Measurements from ENCODE around the gene CDH9. TPM values are rescaled to one million over a fixed set of nuclear protein-coding genes. Genes with fewer than 3 reads are reported as not detected.

The CDH9 gene
- not detected for total RNA-seq

GRCh38 chr5:27038476-27038875 lies at the start of gene CDH9:
CDH9 (minus strand) TSS chr5:27038586; CDS start chr5:26988333, 50,253 bp downstream.
- Mint-ChIP-seq H3K4me1 (ENCODE audit: low read depth) (no peaks in the 10 kb centered on the region), H3K36me3 (ENCODE audit: insufficient read depth) (no peaks in the 10 kb centered on the region), H3K9me3 (peaks cover 33% of the 10 kb centered on the region), H3K27me3 (ENCODE audit: low read depth) (no peaks in the 10 kb centered on the region), H3K4me3 (no peak within 1 kb of the TSS)
- ATAC-seq (no peak), DNase-seq (no peak)

- DNase-seq: no peak
- Mint-ChIP-seq H3K4me3 (no peak overlapping the region), H3K9me3 (peaks cover 10% of the 10 kb centered on the region), H3K4me1 (ENCODE audit: low read depth) (no peaks in the 10 kb centered on the region), H3K27me3 (ENCODE audit: low read depth) (no peaks in the 10 kb centered on the region), H3K36me3 (ENCODE audit: insufficient read depth) (no peaks in the 10 kb centered on the region)
- ATAC-seq: no peak
These were observed 49.4 kb upstream of the CDH9 start for GRCh38 chr5:27087747-27088146.

DNA sequence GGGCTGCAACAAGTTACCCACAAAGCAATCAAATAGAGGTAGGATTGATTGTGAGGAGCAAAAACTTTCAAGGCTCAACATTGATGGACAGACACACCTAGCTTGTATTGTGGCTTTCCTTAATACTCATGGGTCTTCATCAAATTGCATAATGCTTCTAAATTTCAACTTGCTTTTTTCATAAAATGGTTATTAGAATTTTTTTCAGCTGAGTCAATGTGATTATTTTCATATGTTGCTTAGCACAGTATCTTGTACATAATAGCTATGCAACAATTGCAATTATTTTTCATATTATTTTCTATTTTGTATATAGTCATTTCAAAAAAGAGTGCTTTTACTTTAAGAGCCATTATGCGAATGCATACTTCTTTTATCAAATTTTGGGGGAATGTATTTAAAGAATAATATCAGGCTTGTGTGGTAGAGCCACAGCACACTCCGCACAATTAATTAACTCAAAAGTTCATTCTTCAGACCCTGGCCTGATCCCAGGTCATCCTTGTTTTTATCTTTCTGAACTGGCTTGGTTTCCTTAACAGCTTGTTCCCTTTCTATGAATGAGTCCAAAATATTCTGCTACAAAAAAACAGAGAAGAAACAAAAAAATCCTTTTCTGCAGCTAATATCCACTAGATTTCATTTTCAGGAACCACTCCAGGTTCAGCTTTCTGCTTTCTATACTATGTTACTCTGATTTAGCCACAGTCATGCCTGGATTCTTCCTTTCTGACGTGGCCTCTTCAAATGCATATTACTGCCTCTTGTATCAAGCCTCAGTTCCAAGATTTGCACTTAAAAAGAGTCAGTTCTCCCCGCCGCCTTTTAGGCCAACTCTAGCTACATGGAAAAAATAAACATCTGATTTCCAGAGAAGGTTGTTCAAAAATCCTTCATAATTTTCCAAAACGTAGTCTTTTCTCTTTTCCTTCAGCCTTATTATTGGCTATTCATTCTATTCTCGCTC lies 45.3 kb upstream of the CDH9 start:
- Mint-ChIP-seq H3K27me3 (ENCODE audit: low read depth) (no peaks in the 10 kb centered on the region), H3K4me3 (no peak overlapping the region), H3K9me3 (peaks cover 10% of the 10 kb centered on the region), H3K36me3 (ENCODE audit: insufficient read depth) (no peaks in the 10 kb centered on the region), H3K4me1 (ENCODE audit: low read depth) (no peaks in the 10 kb centered on the region)
- no peak for DNase-seq
- no peak for ATAC-seq

DNA sequence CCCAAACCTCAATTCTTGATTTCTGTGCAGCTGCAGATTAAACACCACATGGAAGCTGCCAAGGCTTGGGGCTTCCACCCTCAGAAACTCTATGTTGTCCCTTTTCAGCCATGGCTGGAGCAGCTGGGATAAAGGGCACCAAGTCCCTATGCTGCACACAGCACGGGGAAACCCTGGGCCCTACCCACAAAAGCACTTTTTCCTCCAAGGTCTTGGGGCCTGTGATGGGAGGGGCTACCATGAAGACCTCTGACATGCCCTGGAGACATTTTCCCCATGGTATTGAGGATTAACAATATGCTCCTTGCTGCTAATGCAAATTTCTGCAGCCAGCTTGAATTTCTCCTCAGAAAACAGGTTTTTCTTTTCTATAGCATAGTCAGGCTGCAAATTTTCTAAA lies 41.8 kb upstream of the CDH9 start:
- ATAC-seq (no peak), DNase-seq (no peak)
- Mint-ChIP-seq H3K9me3 (peaks cover 24% of the 10 kb centered on the region), H3K36me3 (ENCODE audit: insufficient read depth) (no peaks in the 10 kb centered on the region), H3K4me1 (ENCODE audit: low read depth) (no peaks in the 10 kb centered on the region), H3K27me3 (ENCODE audit: low read depth) (no peaks in the 10 kb centered on the region), H3K4me3 (no peak overlapping the region)

DNA sequence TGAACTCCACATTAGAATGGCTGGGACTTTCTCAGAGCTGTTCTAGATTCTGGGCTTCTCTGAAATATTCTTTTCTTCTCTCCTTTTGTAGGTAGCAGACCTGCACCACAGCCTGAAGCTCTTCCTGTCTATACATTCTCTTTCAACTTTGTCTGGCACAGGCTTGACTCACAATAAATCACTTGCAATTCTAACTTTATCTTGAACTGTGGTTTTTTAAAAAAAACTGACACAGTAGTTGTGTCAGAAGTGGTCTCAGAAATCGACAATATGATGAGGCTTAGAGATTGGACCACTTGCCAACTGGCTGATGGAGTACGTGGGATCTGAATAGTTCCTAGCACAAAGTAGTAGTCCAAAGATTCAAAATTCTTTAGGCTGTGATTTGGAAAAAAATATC lies 24.1 kb upstream of the CDH9 start:
- Mint-ChIP-seq H3K27me3 (ENCODE audit: low read depth) (no peaks in the 10 kb centered on the region), H3K4me1 (ENCODE audit: low read depth) (no peaks in the 10 kb centered on the region), H3K9me3 (peaks cover 17% of the 10 kb centered on the region), H3K36me3 (ENCODE audit: insufficient read depth) (no peaks in the 10 kb centered on the region), H3K4me3 (no peak overlapping the region)
- DNase-seq (no peak), ATAC-seq (no peak)

- peaks cover 16% of the 10 kb centered on the region for H3K9me3 Mint-ChIP-seq
- no peaks in the 10 kb centered on the region for H3K36me3 Mint-ChIP-seq (ENCODE audit: insufficient read depth)
- no peaks in the 10 kb centered on the region for H3K4me1 Mint-ChIP-seq (ENCODE audit: low read depth)
- H3K27me3 Mint-ChIP-seq (ENCODE audit: low read depth): no peaks in the 10 kb centered on the region
- ATAC-seq: no peak
- H3K4me3 Mint-ChIP-seq: no peak overlapping the region
- no peak for DNase-seq
These were observed 10.1 kb upstream of the CDH9 start for GRCh38 chr5:27048510-27048909.

GRCh38 chr5:27041372-27041771 lies 3.0 kb upstream of the CDH9 start:
- Mint-ChIP-seq H3K36me3 (ENCODE audit: insufficient read depth) (no peaks in the 10 kb centered on the region), H3K9me3 (peaks cover 35% of the 10 kb centered on the region), H3K4me1 (ENCODE audit: low read depth) (no peaks in the 10 kb centered on the region)

DNA sequence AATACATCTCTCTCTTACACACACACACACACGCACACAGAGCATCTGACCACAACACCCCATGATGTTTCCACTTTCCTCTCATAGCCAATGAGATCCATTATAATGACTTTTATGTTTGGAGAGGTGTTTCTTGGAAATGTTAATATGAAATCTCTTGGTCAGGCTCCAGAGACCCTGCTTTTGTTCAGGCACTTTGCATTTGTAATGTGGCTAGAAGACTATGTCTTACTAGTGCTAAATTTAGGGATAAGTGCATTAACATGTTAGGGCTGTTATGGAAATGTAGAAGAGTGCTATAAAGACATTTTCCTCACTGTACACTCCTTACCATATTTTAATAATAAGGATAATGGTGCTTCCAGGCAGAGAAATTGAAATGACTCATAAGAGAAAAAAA lies 3.8 kb downstream of the CDH9 start:
- DNase-seq: no peak
- Mint-ChIP-seq H3K36me3 (ENCODE audit: insufficient read depth) (no peaks in the 10 kb centered on the region), H3K9me3 (peaks cover 21% of the 10 kb centered on the region), H3K27me3 (ENCODE audit: low read depth) (no peaks in the 10 kb centered on the region), H3K4me3 (no peak overlapping the region), H3K4me1 (ENCODE audit: low read depth) (no peaks in the 10 kb centered on the region)
- ATAC-seq: no peak

More at GRCh38 chr5:27041372-27041771, 3.0 kb upstream of the CDH9 start:
- Mint-ChIP-seq H3K4me3 (no peak overlapping the region), H3K27me3 (ENCODE audit: low read depth) (no peaks in the 10 kb centered on the region)
- DNase-seq (no peak), ATAC-seq (no peak)

DNA sequence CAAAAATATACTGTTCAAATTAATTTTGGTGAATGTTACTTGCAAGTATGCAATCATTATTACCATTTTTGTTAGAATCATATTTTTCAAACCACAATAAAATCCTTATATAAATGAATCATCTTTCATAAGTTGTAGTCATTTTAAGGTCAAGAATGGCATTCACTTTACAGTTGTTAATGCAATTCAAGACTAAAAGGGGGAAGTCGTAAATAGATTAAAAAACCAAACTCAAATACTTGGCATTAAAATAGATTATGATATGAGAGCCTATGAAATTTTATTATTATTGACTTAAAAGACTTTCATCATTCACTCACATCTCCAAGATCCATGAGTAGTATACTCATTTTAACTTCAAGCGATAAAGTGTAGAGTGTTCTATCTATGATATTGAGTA lies 11.6 kb downstream of the CDH9 start:
- Mint-ChIP-seq H3K4me1 (ENCODE audit: low read depth) (no peaks in the 10 kb centered on the region), H3K4me3 (no peak overlapping the region)

GRCh38 chr5:27026063-27026462 lies 12.3 kb downstream of the CDH9 start:
- peaks cover 18% of the 10 kb centered on the region for H3K9me3 Mint-ChIP-seq
- no peak for ATAC-seq
- no peaks in the 10 kb centered on the region for H3K27me3 Mint-ChIP-seq (ENCODE audit: low read depth)
- no peaks in the 10 kb centered on the region for H3K4me1 Mint-ChIP-seq (ENCODE audit: low read depth)
- H3K36me3 Mint-ChIP-seq (ENCODE audit: insufficient read depth): no peaks in the 10 kb centered on the region
- no peak overlapping the region for H3K4me3 Mint-ChIP-seq
- no peak for DNase-seq

More for the DNA sequence above, 11.6 kb downstream of the CDH9 start:
- DNase-seq: no peak
- Mint-ChIP-seq H3K36me3 (ENCODE audit: insufficient read depth) (no peaks in the 10 kb centered on the region), H3K27me3 (ENCODE audit: low read depth) (no peaks in the 10 kb centered on the region), H3K9me3 (peaks cover 19% of the 10 kb centered on the region)
- no peak for ATAC-seq

DNA sequence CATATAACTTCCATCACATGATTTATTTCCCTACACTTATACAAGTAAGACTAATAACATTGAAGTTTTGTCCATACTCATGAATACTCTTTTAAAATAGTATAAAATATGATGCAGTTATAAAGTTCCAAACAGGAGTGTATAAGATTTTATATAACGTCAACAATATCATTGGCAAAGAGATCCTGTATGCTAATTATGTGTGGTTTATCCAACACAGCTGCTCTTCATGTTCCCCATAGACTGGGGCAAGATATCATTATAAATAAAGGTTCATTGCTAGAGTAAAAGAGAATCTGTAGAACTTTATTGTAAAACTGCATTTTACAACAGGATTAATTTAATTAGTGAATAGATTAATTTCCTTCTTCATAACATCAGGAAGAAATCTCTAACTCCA lies 16.9 kb downstream of the CDH9 start:
- Mint-ChIP-seq H3K36me3 (ENCODE audit: insufficient read depth) (no peaks in the 10 kb centered on the region), H3K9me3 (peaks cover 17% of the 10 kb centered on the region), H3K4me3 (no peak overlapping the region), H3K4me1 (ENCODE audit: low read depth) (no peaks in the 10 kb centered on the region), H3K27me3 (ENCODE audit: low read depth) (no peaks in the 10 kb centered on the region)
- no peak for ATAC-seq
- DNase-seq: no peak

DNA sequence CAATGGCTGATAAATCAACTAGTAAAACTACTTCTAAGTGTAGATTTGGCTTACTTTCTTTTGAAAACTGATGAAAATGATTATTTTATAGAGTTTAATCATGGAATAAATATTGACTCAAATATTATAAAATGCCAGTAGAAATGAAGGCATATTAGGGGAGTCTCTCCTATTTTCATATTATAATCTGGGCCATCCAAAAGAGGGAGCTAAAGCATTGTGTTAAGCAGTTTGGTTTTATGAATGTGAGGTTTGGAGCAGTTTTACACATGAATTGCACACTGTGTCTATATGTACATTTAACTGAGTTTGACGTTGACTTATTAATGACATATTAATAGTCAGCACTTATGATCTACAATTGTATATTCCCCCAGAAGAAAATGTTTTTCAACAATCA lies 17.4 kb downstream of the CDH9 start:
- H3K4me3 Mint-ChIP-seq: no peak overlapping the region
- ATAC-seq (no peak), DNase-seq (no peak)
- no peaks in the 10 kb centered on the region for H3K36me3 Mint-ChIP-seq (ENCODE audit: insufficient read depth)
- H3K9me3 Mint-ChIP-seq: peaks cover 17% of the 10 kb centered on the region
- H3K27me3 Mint-ChIP-seq (ENCODE audit: low read depth): no peaks in the 10 kb centered on the region
- no peaks in the 10 kb centered on the region for H3K4me1 Mint-ChIP-seq (ENCODE audit: low read depth)

- Mint-ChIP-seq H3K9me3 (peaks cover 1% of the 10 kb centered on the region), H3K4me1 (ENCODE audit: low read depth) (no peaks in the 10 kb centered on the region), H3K36me3 (ENCODE audit: insufficient read depth) (no peaks in the 10 kb centered on the region), H3K27me3 (ENCODE audit: low read depth) (no peaks in the 10 kb centered on the region), H3K4me3 (no peak overlapping the region)
- ATAC-seq (no peak), DNase-seq (no peak)
These were observed 22.6 kb downstream of the CDH9 start for GRCh38 chr5:27015758-27016157.

DNA sequence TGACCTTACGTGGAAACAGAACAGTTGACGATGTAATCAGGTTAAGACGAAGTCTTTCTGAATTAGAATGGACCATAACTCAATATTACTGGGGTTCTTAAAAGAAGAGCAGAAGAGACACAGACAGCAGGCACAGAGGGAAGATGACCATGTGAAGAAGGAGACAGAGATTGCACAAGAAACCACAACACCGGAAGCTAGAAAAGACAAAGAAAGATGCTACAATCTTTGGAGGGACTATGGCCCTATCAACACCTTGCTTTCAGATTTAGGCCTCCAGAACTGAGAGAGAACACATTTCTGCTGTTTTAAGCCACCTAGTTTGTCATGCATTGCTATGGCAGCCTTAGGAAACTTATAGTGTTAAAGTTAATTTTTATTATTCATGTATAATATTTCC lies 27.1 kb downstream of the CDH9 start:
- H3K4me3 Mint-ChIP-seq: no peak overlapping the region
- DNase-seq: no peak
- peaks cover 19% of the 10 kb centered on the region for H3K9me3 Mint-ChIP-seq
- no peak for ATAC-seq
- H3K36me3 Mint-ChIP-seq (ENCODE audit: insufficient read depth): no peaks in the 10 kb centered on the region
- H3K4me1 Mint-ChIP-seq (ENCODE audit: low read depth): no peaks in the 10 kb centered on the region
- no peaks in the 10 kb centered on the region for H3K27me3 Mint-ChIP-seq (ENCODE audit: low read depth)

DNA sequence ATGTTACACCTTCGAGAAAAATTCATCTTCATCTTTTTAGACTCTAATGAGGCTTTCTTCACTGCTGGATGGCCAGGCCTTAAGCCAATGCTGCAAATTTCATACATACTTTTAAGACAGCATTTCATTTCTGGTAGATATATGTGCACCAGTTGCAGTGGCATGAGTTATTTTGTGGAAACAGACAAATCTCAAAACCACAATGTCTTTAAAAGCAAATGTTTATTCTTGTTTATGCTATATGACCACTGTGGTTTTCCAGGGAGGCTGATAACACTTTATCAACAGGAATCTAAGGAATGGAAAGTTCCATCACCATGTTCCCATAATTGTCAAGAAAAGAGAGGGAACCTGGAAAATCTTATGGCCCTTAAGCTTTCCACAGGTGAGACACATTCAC lies 27.7 kb downstream of the CDH9 start:
- peaks cover 21% of the 10 kb centered on the region for H3K9me3 Mint-ChIP-seq

More for the DNA sequence above, 27.7 kb downstream of the CDH9 start:
- no peaks in the 10 kb centered on the region for H3K36me3 Mint-ChIP-seq (ENCODE audit: insufficient read depth)
- ATAC-seq: no peak
- no peak for DNase-seq
- H3K27me3 Mint-ChIP-seq (ENCODE audit: low read depth): no peaks in the 10 kb centered on the region
- H3K4me3 Mint-ChIP-seq: no peak overlapping the region
- no peaks in the 10 kb centered on the region for H3K4me1 Mint-ChIP-seq (ENCODE audit: low read depth)
